ENCODE measurements around the gene CFI. TPM values are rescaled to one million over a fixed set of nuclear protein-coding genes. Genes with fewer than 3 reads are reported as not detected.

The CFI gene
- total RNA-seq, 3 donors from 2014 or later (not counting 1 experiment from before 2014, with no cell fraction given) = not detected

DNA sequence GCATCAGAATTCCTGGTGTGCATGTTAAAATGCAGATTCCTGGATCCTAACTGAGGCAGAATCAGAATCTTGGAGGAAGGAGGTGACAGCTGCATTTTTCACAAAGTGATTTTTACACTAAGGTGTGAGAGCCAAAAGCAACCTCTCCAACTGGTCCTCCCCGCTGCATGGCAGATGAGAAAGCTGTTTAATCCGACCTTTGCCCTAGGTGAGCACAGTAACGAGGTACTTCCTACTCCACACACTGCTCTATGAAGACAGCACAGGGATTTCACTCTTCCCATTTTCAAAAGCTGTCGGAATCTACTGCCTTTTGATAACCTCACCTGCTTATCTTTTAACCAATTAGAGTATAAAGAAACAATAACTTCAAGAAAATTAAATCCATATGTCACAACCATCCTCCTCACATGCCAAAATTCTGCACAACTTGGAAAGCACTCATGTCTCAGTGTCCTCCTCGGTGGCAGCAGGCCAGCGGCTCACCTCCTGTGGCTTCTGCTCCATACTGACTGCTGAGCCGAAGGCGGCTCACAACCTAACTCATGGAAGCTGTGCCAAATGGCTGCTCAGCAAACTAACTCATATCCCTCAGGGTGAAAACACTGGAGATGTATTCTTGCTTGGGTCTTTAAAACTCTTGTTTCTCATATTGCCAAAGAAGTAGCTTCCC, 102.1 kb downstream of the CFI start:
- no peak overlapping the region for H3K4me3 Mint-ChIP-seq
- 94% methylated on average over 8 of the region's 8 CpGs for WGBS (ENCODE audit: insufficient coverage)
- peaks cover 17% of the 10 kb centered on the region for H3K4me1 ChIP-seq (ENCODE audit: control insufficient read depth, insufficient read depth, low read length)
- TF ChIP-seq, protein P1, sequence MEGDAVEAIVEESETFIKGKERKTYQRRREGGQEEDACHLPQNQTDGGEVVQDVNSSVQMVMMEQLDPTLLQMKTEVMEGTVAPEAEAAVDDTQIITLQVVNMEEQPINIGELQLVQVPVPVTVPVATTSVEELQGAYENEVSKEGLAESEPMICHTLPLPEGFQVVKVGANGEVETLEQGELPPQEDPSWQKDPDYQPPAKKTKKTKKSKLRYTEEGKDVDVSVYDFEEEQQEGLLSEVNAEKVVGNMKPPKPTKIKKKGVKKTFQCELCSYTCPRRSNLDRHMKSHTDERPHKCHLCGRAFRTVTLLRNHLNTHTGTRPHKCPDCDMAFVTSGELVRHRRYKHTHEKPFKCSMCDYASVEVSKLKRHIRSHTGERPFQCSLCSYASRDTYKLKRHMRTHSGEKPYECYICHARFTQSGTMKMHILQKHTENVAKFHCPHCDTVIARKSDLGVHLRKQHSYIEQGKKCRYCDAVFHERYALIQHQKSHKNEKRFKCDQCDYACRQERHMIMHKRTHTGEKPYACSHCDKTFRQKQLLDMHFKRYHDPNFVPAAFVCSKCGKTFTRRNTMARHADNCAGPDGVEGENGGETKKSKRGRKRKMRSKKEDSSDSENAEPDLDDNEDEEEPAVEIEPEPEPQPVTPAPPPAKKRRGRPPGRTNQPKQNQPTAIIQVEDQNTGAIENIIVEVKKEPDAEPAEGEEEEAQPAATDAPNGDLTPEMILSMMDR (IDR thresholded peaks at IDR 0.05) = no peak
- no peak for ATAC-seq
- H3K27ac ChIP-seq (ENCODE audit: low read length) = no peak overlapping the region
- H3K9me3 ChIP-seq (ENCODE audit: control insufficient read depth, insufficient read depth, low read length) = no peaks in the 10 kb centered on the region
- no peaks in the 10 kb centered on the region for H3K9me3 Mint-ChIP-seq
- H3K36me3 Mint-ChIP-seq = no peaks in the 10 kb centered on the region
- no peak for DNase-seq
- H3K36me3 ChIP-seq (ENCODE audit: control insufficient read depth, insufficient read depth, low read length) = no peaks in the 10 kb centered on the region
- H3K27me3 Mint-ChIP-seq (ENCODE audit: low read depth in 2 of 2) = peaks cover 0 to 4% of the 10 kb centered on the region in 2 donors
- H3K4me3 ChIP-seq (ENCODE audit: low read length) = no peak overlapping the region
- intact Hi-C loops (cut with micrococcal nuclease) = no loop called here
- H3K27me3 ChIP-seq (ENCODE audit: control insufficient read depth, insufficient read depth, low read length) = no peaks in the 10 kb centered on the region
- peaks cover 25 to 30% of the 10 kb centered on the region in 2 donors for H3K4me1 Mint-ChIP-seq
- no peak overlapping the region for H3K27ac Mint-ChIP-seq

DNA sequence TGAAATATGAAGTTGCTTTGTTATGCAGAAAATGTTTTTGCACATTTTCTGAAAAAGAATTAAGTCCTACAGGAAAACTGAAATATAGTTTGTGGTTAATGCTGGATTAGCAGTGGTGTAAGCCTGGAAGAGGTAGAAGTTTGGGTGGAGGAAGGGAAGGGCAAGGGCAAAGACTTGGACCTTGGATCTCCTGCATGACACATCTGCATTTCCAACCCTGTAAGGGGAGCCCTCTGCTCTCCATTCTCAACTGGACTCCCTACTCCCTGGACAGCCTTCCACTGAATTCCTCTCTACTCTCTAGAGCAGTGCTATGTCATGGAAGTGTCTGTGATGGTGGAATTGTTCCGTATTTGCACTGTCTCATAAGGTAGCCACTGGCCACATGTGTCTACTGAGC, 103.1 kb downstream of the CFI start:
- Histone ChIP-seq H3K36me3 (ENCODE audit: control insufficient read depth, insufficient read depth, low read length) (no peaks in the 10 kb centered on the region), H3K4me1 (ENCODE audit: control insufficient read depth, insufficient read depth, low read length) (peaks cover 17% of the 10 kb centered on the region), H3K27ac (ENCODE audit: low read length) (no peak overlapping the region), H3K9me3 (ENCODE audit: control insufficient read depth, insufficient read depth, low read length) (no peaks in the 10 kb centered on the region), H3K27me3 (ENCODE audit: control insufficient read depth, insufficient read depth, low read length) (no peaks in the 10 kb centered on the region), H3K4me3 (ENCODE audit: low read length) (no peak overlapping the region)
- DNase-seq (no peak), ATAC-seq (no peak)
- Mint-ChIP-seq H3K27me3 (ENCODE audit: low read depth in 2 of 2) (peaks cover 0 to 4% of the 10 kb centered on the region in 2 donors), H3K4me3 (no peak overlapping the region), H3K9me3 (no peaks in the 10 kb centered on the region), H3K27ac (no peak overlapping the region), H3K4me1 (peaks cover 19 to 24% of the 10 kb centered on the region in 2 donors), H3K36me3 (no peaks in the 10 kb centered on the region)
- WGBS (ENCODE audit: insufficient coverage) = 100% methylated on average over 1 of the region's 1 CpG
- TF ChIP-seq, protein P1 (IDR thresholded peaks at IDR 0.05) = no peak
- intact Hi-C loops (cut with micrococcal nuclease) = no loop called here

DNA sequence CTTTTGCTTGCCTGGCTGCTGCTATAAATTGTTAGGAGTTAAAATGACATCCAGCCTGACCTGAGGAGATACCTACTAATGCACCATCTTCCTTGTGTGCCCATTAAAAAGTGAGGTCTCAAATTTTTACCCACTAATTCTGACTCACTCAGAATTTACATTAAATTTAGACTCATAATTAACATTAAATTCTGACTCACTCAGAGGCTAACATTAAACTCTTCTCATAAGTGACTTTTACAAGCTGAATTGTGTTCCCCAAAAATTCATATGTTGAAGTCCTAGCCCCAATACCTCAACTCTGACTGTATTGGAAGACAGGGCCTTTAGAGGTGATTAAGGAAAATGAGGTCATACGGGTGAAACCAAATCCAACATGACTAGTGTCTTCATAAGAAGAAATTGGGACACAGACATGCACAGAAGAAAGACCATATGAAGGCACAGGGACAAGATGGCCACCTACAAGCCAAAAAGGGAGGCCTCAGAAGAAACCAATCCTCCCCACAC, 110.3 kb downstream of the CFI start:
- TF ChIP-seq, protein P1 (IDR thresholded peaks at IDR 0.05) = no peak
- Histone ChIP-seq H3K27ac (ENCODE audit: low read length) (no peak overlapping the region), H3K4me1 (ENCODE audit: control insufficient read depth, insufficient read depth, low read length) (peaks cover 6% of the 10 kb centered on the region), H3K27me3 (ENCODE audit: control insufficient read depth, insufficient read depth, low read length) (no peaks in the 10 kb centered on the region), H3K36me3 (ENCODE audit: control insufficient read depth, insufficient read depth, low read length) (peaks cover 14% of the 10 kb centered on the region), H3K9me3 (ENCODE audit: control insufficient read depth, insufficient read depth, low read length) (no peaks in the 10 kb centered on the region), H3K4me3 (ENCODE audit: low read length) (no peak overlapping the region)
- peaks cover 9% of the 10 kb centered on the region for H3K36me3 Mint-ChIP-seq
- H3K4me3 Mint-ChIP-seq = no peak overlapping the region
- intact Hi-C loops (cut with micrococcal nuclease) = no loop called here
- H3K9me3 Mint-ChIP-seq = no peaks in the 10 kb centered on the region
- 88% methylated on average over 1 of the region's 1 CpG for WGBS (ENCODE audit: insufficient coverage)
- H3K27ac Mint-ChIP-seq = peak overlapping the region in 1 of 2 donors; percentile 57
- DNase-seq (no peak), ATAC-seq (no peak)
- H3K4me1 Mint-ChIP-seq = peaks cover 16 to 26% of the 10 kb centered on the region in 2 donors
- no peaks in the 10 kb centered on the region for H3K27me3 Mint-ChIP-seq (ENCODE audit: low read depth in 2 of 2)

Other genes starting within 250 kb of the CFI start
- 10 to 100 TPM; 25.1 to 35.8 (median 31.1) TPM for gene MCUB, start 241.8 kb downstream of the CFI start, total RNA-seq
- 1 to 10 TPM; 3.4 to 6.0 (median 4.8) TPM for gene CASP6, start 98.6 kb downstream of the CFI start, total RNA-seq
- gene PLA2G12A, start 71.9 kb downstream of the CFI start, total RNA-seq = 10 to 100 TPM in 2 of 3 donors, 1 to 10 TPM in 1; 7.2 to 11.5 (median 10.1) TPM
- 10 to 100 TPM in 1 of 3 donors, 1 to 10 TPM in 2; 9.5 to 11.2 (median 9.7) TPM for gene GAR1, start 13.8 kb upstream of the CFI start, total RNA-seq
- under 1 TPM in 1 of 3 donors, not detected in 2; 0.24 TPM for gene RRH, start 26.0 kb upstream of the CFI start, total RNA-seq
- gene LRIT3, start 46.1 kb upstream of the CFI start, total RNA-seq = under 1 TPM in 2 of 3 donors, not detected in 1; 0.10 to 0.12 TPM
- gene EGF, start 110.9 kb upstream of the CFI start, total RNA-seq = 1 to 10 TPM in 2 of 3 donors, under 1 TPM in 1; 0.48 to 1.2 (median 1.1) TPM